Measurements from ENCODE around the gene DYRK4. TPM values are rescaled to one million over a fixed set of nuclear protein-coding genes. Genes with fewer than 3 reads are reported as not detected.

Gene DYRK4
- total and polyA plus RNA-seq, 2 of the 4 experiments (the other 2 are of a cell fraction): 44.6 to 71.6 TPM

DNA sequence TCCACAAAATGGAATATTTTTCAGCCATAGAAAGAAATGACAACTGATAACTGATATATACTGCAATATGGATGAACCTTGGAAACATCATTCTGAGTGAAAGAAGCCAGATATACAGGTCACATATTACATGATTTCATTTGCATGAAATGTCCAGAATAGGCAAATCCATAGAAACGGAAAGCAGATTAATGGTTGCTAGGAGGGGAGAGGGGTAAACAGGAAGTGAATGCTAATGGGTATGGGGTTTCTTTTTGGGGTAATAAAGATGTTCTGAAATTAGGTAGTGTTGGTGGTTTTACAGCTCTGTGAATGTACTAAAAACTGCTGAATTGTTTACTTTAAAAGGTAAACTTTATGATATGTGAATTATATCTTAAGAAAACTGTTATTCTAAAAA is 16.8 kb upstream of the DYRK4 start:
- Histone ChIP-seq H4K91ac (ENCODE audit: insufficient read depth, low read depth, low read length) (no peak overlapping the region), H3K27ac (ENCODE audit: insufficient read depth, low read length) (no peak overlapping the region), H3K18ac (ENCODE audit: low read depth, low read length) (no peak overlapping the region), H2AFZ (replicated peaks; ENCODE audit: low read length, poor library complexity) (no peak overlapping the region), H3K9me3 (ENCODE audit: control insufficient read depth, insufficient read depth, low read length) (no peaks in the 10 kb centered on the region), H3K4ac (ENCODE audit: low read depth, low read length) (no peak overlapping the region), H2BK15ac (ENCODE audit: low read depth, low read length) (no peak overlapping the region), H2AK9ac (replicated peaks; ENCODE audit: low read depth, low read length, poor library complexity) (no peak overlapping the region), H3K4me3 (ENCODE audit: insufficient read depth, low read depth, low read length) (no peak overlapping the region), H3K4me2 (ENCODE audit: low read depth, low read length) (no peak overlapping the region), H3K14ac (replicated peaks; ENCODE audit: low read depth, low read length) (no peak overlapping the region), H3K79me1 (ENCODE audit: low read depth in 1 of 2, low read length in 2 of 2) (peaks cover under 1 to 1% of the 10 kb centered on the region in 2 experiments; a peak in 1 of 4 replicates), H3K9ac (ENCODE audit: low read depth, low read length) (no peak overlapping the region), H3K4me1 (ENCODE audit: control insufficient read depth, insufficient read depth, low read length) (no peaks in the 10 kb centered on the region), H4K8ac (ENCODE audit: low read depth in 2 of 2, low read length in 2 of 2) (no peak overlapping the region), H3K23ac (ENCODE audit: low read depth, low read length) (no peak overlapping the region), H2BK120ac (ENCODE audit: low read depth, low read length) (no peak overlapping the region), H2AK5ac (ENCODE audit: low read depth, low read length) (no peak overlapping the region), H2BK5ac (ENCODE audit: low read depth, low read length, poor library complexity, severe bottlenecking) (no peak overlapping the region), H3K36me3 (ENCODE audit: control insufficient read depth, insufficient read depth, low read length) (no peaks in the 10 kb centered on the region), H4K20me1 (ENCODE audit: insufficient read depth, low read length) (no peaks in the 10 kb centered on the region), H4K5ac (ENCODE audit: low read depth, low read length) (no peak overlapping the region), H3K27me3 (ENCODE audit: control insufficient read depth, insufficient read depth, low read length) (no peaks in the 10 kb centered on the region), H3K9me1 (ENCODE audit: insufficient read depth, low read length) (no peaks in the 10 kb centered on the region), H3K56ac (ENCODE audit: extremely low read depth, insufficient read depth, low read length) (no peak overlapping the region), H2BK20ac (ENCODE audit: low read depth, low read length) (no peak overlapping the region)
- TF ChIP-seq, protein P1, sequence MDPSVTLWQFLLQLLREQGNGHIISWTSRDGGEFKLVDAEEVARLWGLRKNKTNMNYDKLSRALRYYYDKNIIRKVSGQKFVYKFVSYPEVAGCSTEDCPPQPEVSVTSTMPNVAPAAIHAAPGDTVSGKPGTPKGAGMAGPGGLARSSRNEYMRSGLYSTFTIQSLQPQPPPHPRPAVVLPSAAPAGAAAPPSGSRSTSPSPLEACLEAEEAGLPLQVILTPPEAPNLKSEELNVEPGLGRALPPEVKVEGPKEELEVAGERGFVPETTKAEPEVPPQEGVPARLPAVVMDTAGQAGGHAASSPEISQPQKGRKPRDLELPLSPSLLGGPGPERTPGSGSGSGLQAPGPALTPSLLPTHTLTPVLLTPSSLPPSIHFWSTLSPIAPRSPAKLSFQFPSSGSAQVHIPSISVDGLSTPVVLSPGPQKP (IDR thresholded peaks at IDR 0.05; ENCODE audit: borderline replicate concordance, low read depth, low read length): no peak
- no peak for TF ChIP-seq MXI1 (IDR thresholded peaks at IDR 0.05; ENCODE audit: borderline replicate concordance, low read depth, low read length)
- TF ChIP-seq RFX5 (IDR thresholded peaks at IDR 0.05; ENCODE audit: low read depth, low read length): no peak
- no peak for TF ChIP-seq POLR2A (IDR thresholded peaks at IDR 0.05; ENCODE audit: low read depth, low read length)
- no peak for TF ChIP-seq NFE2L2 (IDR thresholded peaks at IDR 0.05; ENCODE audit: low read depth, low read length)
- in situ Hi-C loops (cut with MboI; ENCODE audit: low sequenced_read_pairs): no loop called here
- no TSS peak for BruUV-seq (replicated peaks)
- WGBS, 2 experiments (ENCODE audit: extremely low coverage in 2 of 2, insufficient read length in 1 of 2): no CpG with 5 or more reads among the region's 1 CpG
- dilution Hi-C loops (cut with HindIII; ENCODE audit: low sequenced_read_pairs, unreplicated experiment): no loop called here
- intact Hi-C loops (cut with micrococcal nuclease): no loop called here
- ATAC-seq (ENCODE audit: low read depth) (no peak), DNase-seq (no peak)
- ChIA-PET POLR2A (ENCODE audit: unreplicated experiment) (no interaction called here), CTCF (no interaction called here)

Measured in IMR-90 (cell line).